HG03354 (cell line): Measurements from ENCODE around the gene TCFL5.

Experiments
- ATAC-seq: cut with Tn5 transposase; IDR thresholded peaks from one replicate; pipeline ENCODE4 v1.9.1; 2021; ENCODE audit warnings: mild to moderate bottlenecking; ENCODE audit not compliant: unreplicated experiment, poor library complexity, severe bottlenecking

Gene TCFL5

GRCh38 chr20:62816031-62816883, 45.4 kb downstream of the TCFL5 start:
- ATAC-seq = no peak

- no peak for ATAC-seq
Observed at GRCh38 chr20:62815066-62815991, 46.3 kb downstream of the TCFL5 start.

- ATAC-seq = no peak
Observed at GRCh38 chr20:62814709-62815065, 46.9 kb downstream of the TCFL5 start.

- no peak for ATAC-seq
Observed at GRCh38 chr20:62814060-62814708, 47.4 kb downstream of the TCFL5 start.

- ATAC-seq = no peak
Observed at GRCh38 chr20:62813588-62813987, 48.0 kb downstream of the TCFL5 start.

- ATAC-seq = no peak
Observed at GRCh38 chr20:62812907-62813200, 48.8 kb downstream of the TCFL5 start.

GRCh38 chr20:62812181-62812906, 49.3 kb downstream of the TCFL5 start:
- ATAC-seq = no peak

GRCh38 chr20:62811720-62812119, 49.9 kb downstream of the TCFL5 start:
- no peak for ATAC-seq

- no peak for ATAC-seq
Observed at GRCh38 chr20:62811320-62811719, 50.3 kb downstream of the TCFL5 start.

- ATAC-seq = no peak
Observed at GRCh38 chr20:62809530-62810428, 51.8 kb downstream of the TCFL5 start.

- no peak for ATAC-seq
Observed at GRCh38 chr20:62808211-62808865, 53.3 kb downstream of the TCFL5 start.

GRCh38 chr20:62807444-62808210, 54.0 kb downstream of the TCFL5 start:
- ATAC-seq = no peak

GRCh38 chr20:62806383-62807050, 55.1 kb downstream of the TCFL5 start:
- no peak for ATAC-seq

- ATAC-seq = no peak
Observed at GRCh38 chr20:62805711-62806382, 55.8 kb downstream of the TCFL5 start.

- peak; percentile 22 for ATAC-seq
Observed at GRCh38 chr20:62805155-62805710, 56.4 kb downstream of the TCFL5 start.

- ATAC-seq = peak; percentile 56
Observed at GRCh38 chr20:62804627-62805154, 56.9 kb downstream of the TCFL5 start, which contains the start of gene OGFR. Gene OGFR (plus strand): TSS chr20:62804835. CDS start chr20:62804860, 25 bp downstream.
